ENCODE measurements around the gene WIPI1. TPM values are rescaled to one million over a fixed set of nuclear protein-coding genes. Genes with fewer than 3 reads are reported as not detected.

Gene WIPI1
- polyA plus RNA-seq, 2 of the 4 experiments (the other 2 are of a cell fraction), result 9.5 to 19.7 TPM

DNA sequence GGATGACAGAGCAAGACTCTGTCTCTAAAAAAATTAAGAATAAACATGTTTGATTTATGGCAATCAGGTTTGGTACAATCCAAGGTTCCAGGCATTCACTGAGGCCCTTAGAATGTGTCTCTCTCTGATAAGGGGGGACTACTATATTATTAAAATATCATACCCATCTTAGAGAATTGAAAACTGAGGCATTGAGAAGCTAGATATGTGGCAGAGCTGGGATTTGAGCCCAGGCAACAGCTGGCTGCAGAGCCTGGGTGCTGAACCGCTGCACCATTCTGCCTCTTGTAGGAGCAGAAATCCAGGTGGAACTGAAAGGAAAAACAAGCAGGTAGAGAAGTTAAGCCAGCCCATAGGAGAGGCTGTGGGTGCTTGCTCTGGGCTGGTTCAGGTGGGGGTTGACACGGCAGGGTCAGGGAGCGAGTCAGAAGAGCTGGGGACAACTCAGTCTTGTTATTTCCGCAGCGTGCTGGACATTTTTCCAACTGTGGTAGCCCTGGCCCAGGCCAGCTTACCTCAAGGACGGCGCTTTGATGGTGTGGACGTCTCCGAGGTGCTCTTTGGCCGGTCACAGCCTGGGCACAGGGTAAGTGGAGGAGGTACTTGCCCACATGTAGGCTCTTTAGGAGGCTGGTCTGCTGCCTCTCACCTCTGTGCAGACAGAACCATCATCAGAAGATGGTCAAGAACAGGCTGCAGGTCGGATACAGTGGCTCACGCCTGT lies 62.5 kb downstream of the WIPI1 start (continued):
- TF ChIP-seq RCOR1 (IDR thresholded peaks at IDR 0.05; ENCODE audit: low read depth, low read length), result no peak

DNA sequence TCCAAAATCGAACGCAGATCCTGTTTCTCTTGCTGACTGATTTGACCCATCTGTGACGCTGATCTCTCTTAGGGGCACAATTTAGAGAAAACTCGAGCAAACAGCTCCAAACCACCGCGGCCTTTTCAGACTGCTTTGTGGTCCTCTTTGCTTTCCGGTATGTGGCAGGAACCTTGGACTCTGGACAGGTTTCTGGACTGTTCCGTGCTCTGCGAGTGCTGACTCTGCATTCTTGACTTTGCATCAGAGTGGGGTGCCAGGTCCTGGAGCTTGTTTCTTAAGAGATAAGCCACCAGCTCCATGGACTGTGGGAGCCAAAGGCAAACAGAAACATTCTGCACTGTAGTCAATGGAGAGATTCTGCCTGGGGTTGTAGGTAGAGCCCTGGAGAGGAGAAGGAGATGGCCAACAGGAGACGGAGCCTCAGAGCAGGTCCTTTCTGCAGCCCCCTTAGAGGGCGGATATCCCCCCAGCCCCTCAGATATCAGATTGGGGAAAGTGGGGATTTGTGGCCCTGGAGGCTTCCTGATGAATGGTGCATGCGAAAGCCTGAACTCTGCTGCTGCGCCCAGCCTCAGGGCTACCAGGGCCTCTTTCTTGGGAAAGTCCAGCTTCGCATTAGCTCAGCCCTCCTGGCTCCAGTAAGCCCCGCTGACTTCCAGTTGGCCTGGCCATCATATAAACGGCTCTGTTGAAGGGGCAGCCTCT lies 65.6 kb downstream of the WIPI1 start:
- H3K4me1 ChIP-seq, result no peaks in the 10 kb centered on the region
- ChIA-PET CTCF (interaction anchor here (0.9 to 2.9 kb wide), 7 partner anchors 7 to 220 kb away, joined by 3 to 14 read pairs (median 6); no protein-coding TSS in a partner anchor), POLR2A (interaction anchor here (1.4 kb wide), 1 partner anchor 99 kb away, joined by 3 read pairs; no protein-coding TSS in a partner anchor)
- WGBS (ENCODE audit: missing lambda C conversion rate), result 78% methylated on average over 16 of the region's 16 CpGs
- H3K4me3 ChIP-seq, result no peak overlapping the region
- no peak for FAIRE-seq
- DNase-seq (ENCODE audit: low read depth in 1 of 2, low spot score in 1 of 2), result no peak
- ATAC-seq, result no peak
- TF ChIP-seq MAFK (IDR thresholded peaks at IDR 0.05; ENCODE audit: partially characterized antibody), result peak; percentile 89
- TF ChIP-seq, protein P1, sequence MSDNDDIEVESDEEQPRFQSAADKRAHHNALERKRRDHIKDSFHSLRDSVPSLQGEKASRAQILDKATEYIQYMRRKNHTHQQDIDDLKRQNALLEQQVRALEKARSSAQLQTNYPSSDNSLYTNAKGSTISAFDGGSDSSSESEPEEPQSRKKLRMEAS (IDR thresholded peaks at IDR 0.05), result no peak
- H3K9me3 ChIP-seq, result 0 out of 3 replicates have a peak, but pooled peaks cover 4% of the 10 kb centered on the region
- H3K27ac ChIP-seq, result no peak overlapping the region
- no peak overlapping the region for H3K4me2 ChIP-seq

DNA sequence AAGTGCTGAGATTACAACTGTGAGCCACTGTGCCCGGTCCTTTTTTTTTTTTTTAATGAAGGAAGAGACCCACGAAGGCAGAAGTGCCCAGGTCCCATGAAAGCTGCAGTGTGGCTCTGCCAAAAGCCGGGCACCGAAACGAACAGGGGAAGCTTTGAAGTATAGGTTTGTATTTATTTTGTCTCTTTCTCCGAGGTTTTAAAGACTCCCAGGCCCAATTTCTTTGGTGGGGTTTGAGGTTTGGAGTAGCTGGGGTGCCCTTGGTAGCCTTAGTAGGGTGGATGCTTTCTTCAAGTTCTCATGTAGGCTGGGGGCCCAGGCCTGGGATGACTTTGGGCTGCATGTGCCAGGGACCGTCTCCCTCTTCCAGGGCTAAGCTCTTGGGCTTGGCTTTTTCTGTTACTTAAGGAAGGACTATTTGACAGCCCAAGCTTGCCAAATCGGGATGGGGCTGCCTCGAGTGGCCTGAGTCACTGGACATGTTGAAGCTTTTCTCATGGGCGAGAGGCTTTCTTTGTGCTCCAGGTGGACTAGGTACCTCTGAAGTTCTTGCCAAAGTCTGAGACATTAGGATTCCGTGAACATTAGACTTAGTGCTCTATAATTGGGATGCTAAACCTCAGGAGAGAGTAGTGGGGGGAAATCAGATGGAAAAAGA lies 66.3 kb downstream of the WIPI1 start:
- 0 out of 3 replicates have a peak, but pooled peaks cover 4% of the 10 kb centered on the region for H3K9me3 ChIP-seq
- no peak for ATAC-seq
- CTCF ChIA-PET, result interaction anchor here (0.7 to 2.9 kb wide), 8 partner anchors 8 to 529 kb away, joined by 3 to 14 read pairs (median 6); no protein-coding TSS in a partner anchor
- no peak overlapping the region for H3K4me3 ChIP-seq
- POLR2A ChIA-PET, result interaction anchor here (1.4 kb wide), 1 partner anchor 99 kb away, joined by 3 read pairs; no protein-coding TSS in a partner anchor
- no peak for DNase-seq (ENCODE audit: low read depth in 1 of 2, low spot score in 1 of 2)
- WGBS (ENCODE audit: missing lambda C conversion rate), result 47% methylated on average over 11 of the region's 11 CpGs
- no peak overlapping the region for H3K27ac ChIP-seq
- TF ChIP-seq NPAS2 (CRISPR knock-in tag; IDR thresholded peaks at IDR 0.05; ENCODE audit: borderline replicate concordance) (no peak), ZFP36 (IDR thresholded peaks at IDR 0.05; ENCODE audit: borderline replicate concordance, partially characterized antibody) (no peak), FOSB (CRISPR knock-in tag; IDR thresholded peaks at IDR 0.05) (no peak), BHLHE40 (IDR thresholded peaks at IDR 0.05; ENCODE audit: low read depth, low read length) (no peak), HDAC2 (IDR thresholded peaks at IDR 0.05) (no peak), NR3C1 (IDR thresholded peaks at IDR 0.05) (no peak), NFE2L2 (conservative IDR thresholded peaks at IDR 0.05; ENCODE audit: low read length) (no peak), HOXA7 (CRISPR knock-in tag; IDR thresholded peaks at IDR 0.05) (no peak), CBX8 (IDR thresholded peaks at IDR 0.05) (no peak), ZC3H11A (IDR thresholded peaks at IDR 0.05) (no peak), HEYL (CRISPR knock-in tag; IDR thresholded peaks at IDR 0.05) (no peak), RFX5 (IDR thresholded peaks at IDR 0.05) (no peak), JUN (IDR thresholded peaks at IDR 0.05) (no peak), CHD2 (IDR thresholded peaks at IDR 0.05; ENCODE audit: low read length, partially characterized antibody) (no peak), FOXS1 (CRISPR knock-in tag; IDR thresholded peaks at IDR 0.05) (no peak)
- TF ChIP-seq, protein P2, sequence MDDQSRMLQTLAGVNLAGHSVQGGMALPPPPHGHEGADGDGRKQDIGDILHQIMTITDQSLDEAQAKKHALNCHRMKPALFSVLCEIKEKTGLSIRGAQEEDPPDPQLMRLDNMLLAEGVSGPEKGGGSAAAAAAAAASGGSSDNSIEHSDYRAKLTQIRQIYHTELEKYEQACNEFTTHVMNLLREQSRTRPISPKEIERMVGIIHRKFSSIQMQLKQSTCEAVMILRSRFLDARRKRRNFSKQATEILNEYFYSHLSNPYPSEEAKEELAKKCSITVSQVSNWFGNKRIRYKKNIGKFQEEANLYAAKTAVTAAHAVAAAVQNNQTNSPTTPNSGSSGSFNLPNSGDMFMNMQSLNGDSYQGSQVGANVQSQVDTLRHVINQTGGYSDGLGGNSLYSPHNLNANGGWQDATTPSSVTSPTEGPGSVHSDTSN (IDR thresholded peaks at IDR 0.05), result no peak
- TF ChIP-seq, protein P3, sequence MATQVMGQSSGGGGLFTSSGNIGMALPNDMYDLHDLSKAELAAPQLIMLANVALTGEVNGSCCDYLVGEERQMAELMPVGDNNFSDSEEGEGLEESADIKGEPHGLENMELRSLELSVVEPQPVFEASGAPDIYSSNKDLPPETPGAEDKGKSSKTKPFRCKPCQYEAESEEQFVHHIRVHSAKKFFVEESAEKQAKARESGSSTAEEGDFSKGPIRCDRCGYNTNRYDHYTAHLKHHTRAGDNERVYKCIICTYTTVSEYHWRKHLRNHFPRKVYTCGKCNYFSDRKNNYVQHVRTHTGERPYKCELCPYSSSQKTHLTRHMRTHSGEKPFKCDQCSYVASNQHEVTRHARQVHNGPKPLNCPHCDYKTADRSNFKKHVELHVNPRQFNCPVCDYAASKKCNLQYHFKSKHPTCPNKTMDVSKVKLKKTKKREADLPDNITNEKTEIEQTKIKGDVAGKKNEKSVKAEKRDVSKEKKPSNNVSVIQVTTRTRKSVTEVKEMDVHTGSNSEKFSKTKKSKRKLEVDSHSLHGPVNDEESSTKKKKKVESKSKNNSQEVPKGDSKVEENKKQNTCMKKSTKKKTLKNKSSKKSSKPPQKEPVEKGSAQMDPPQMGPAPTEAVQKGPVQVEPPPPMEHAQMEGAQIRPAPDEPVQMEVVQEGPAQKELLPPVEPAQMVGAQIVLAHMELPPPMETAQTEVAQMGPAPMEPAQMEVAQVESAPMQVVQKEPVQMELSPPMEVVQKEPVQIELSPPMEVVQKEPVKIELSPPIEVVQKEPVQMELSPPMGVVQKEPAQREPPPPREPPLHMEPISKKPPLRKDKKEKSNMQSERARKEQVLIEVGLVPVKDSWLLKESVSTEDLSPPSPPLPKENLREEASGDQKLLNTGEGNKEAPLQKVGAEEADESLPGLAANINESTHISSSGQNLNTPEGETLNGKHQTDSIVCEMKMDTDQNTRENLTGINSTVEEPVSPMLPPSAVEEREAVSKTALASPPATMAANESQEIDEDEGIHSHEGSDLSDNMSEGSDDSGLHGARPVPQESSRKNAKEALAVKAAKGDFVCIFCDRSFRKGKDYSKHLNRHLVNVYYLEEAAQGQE (IDR thresholded peaks at IDR 0.05), result no peak
- TF ChIP-seq, protein P4, sequence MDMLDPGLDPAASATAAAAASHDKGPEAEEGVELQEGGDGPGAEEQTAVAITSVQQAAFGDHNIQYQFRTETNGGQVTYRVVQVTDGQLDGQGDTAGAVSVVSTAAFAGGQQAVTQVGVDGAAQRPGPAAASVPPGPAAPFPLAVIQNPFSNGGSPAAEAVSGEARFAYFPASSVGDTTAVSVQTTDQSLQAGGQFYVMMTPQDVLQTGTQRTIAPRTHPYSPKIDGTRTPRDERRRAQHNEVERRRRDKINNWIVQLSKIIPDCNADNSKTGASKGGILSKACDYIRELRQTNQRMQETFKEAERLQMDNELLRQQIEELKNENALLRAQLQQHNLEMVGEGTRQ (IDR thresholded peaks at IDR 0.05), result no peak
- TF ChIP-seq, protein P5, sequence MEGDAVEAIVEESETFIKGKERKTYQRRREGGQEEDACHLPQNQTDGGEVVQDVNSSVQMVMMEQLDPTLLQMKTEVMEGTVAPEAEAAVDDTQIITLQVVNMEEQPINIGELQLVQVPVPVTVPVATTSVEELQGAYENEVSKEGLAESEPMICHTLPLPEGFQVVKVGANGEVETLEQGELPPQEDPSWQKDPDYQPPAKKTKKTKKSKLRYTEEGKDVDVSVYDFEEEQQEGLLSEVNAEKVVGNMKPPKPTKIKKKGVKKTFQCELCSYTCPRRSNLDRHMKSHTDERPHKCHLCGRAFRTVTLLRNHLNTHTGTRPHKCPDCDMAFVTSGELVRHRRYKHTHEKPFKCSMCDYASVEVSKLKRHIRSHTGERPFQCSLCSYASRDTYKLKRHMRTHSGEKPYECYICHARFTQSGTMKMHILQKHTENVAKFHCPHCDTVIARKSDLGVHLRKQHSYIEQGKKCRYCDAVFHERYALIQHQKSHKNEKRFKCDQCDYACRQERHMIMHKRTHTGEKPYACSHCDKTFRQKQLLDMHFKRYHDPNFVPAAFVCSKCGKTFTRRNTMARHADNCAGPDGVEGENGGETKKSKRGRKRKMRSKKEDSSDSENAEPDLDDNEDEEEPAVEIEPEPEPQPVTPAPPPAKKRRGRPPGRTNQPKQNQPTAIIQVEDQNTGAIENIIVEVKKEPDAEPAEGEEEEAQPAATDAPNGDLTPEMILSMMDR (IDR thresholded peaks at IDR 0.05), result no peak
- FAIRE-seq, result no peak
- no peaks in the 10 kb centered on the region for H3K4me1 ChIP-seq
- H3K4me2 ChIP-seq, result no peak overlapping the region
